ENCODE results near the gene OSBPL8.

- TF ChIP-seq CTCF (IDR thresholded peaks at IDR 0.05) (no peak), POLR2A (IDR thresholded peaks at IDR 0.05) (no peak)
Observed at GRCh38 chr12:76449016-76449415, 110.6 kb downstream of the OSBPL8 start.
